Testis (tissue), 2 donors: Measurements from ENCODE around the gene SLC28A3.

Experiments used
- CTCF ChIP-seq, 3 experiments: fragments of 450-650 bp in 2 of 3; fragments of 200-600 bp in 1 of 3; sonication (generic) in 1 of 3; IDR thresholded peaks; one replicate each; pipeline ENCODE4 v1.5.1; 2016 to 2019; ENCODE audit warnings: antibody characterized with exemption in 3 of 3, mild to moderate bottlenecking in 2 of 3, moderate library complexity in 1 of 3
- POLR2A ChIP-seq: fragments of 450-650 bp; IDR thresholded peaks from one replicate; pipeline ENCODE4 v1.6.1; 2017; ENCODE audit warnings: antibody characterized with exemption, mild to moderate bottlenecking, moderate library complexity

- no peak for TF ChIP-seq CTCF (IDR thresholded peaks at IDR 0.05)
- no peak for TF ChIP-seq POLR2A
Measured at GRCh38 chr9:84324811-84325210, 15.7 kb downstream of the SLC28A3 start.
